HCT116 (cell line): ENCODE data around the gene IL4. TPM values are rescaled to one million over a fixed set of nuclear protein-coding genes. Genes with fewer than 3 reads are reported as not detected.
"Not testable (repeated sequence)": the region's sequence is repeated elsewhere in the genome, so short reads cannot be mapped to it uniquely, and the experiment has no call there.

Source experiments
- ATAC-seq: fragments of 200-7000 bp; cut with Tn5 transposase; 2 replicates; pipeline ENCODE4 v1.9.1; 2020; ENCODE audit warnings: mild to moderate bottlenecking, moderate library complexity
- BruUV-seq: library from RNA; stranded (reverse); fragments of 400-500 nt; replicated peaks from 2 replicates; lab custom pipeline; 2021; lab: Mats Ljungman, UMichigan
- CTCF ChIA-PET: fragments of 300-600 bp; sonication (Branson Sonifier 250); formaldehyde crosslinking; loops from one replicate; lab custom pipeline; 2021; ENCODE audit warnings: antibody characterized with exemption; lab: Charles Lee
- POLR2A ChIA-PET: fragments of 300-600, 350-600 bp; sonication (Branson Sonifier 250); formaldehyde crosslinking; loops from one replicate; lab custom pipeline; 2021; ENCODE audit warnings: antibody characterized with exemption; lab: Charles Lee
- RAD21 ChIA-PET, 2 experiments: fragments of 300-600 bp; sonication (Branson Sonifier 250); formaldehyde crosslinking; loops; one replicate each; lab custom pipeline; 2023; ENCODE audit warnings: low total read pairs in 2 of 2; ENCODE audit not compliant: uncharacterized antibody in 2 of 2, unreplicated experiment in 2 of 2, low non-redundant PET in 1 of 2; lab: Charles Lee
- DNase-seq: peaks from one replicate; pipeline ENCODE4 v3.0.0-alpha.2; 2010; ENCODE audit warnings: low read depth, low spot score
- H2AFZ ChIP-seq: fragments of 200-600 bp; shearing (Covaris generic), sonication (generic); 2 replicates; pipeline ENCODE4 v1.6.1; 2017; ENCODE audit warnings: low read depth, mixed run types, mixed read lengths, antibody characterized with exemption, low read length; ENCODE audit not compliant: poor library complexity, severe bottlenecking
- H3K27ac ChIP-seq: 2 replicates; pipeline ENCODE4 v1.5.1; 2012; ENCODE audit warnings: low read depth, low read length
- H3K27me3 ChIP-seq: fragments of 200-600 bp; sonication (generic); 2 replicates; pipeline ENCODE4 v1.6.1; 2016; ENCODE audit warnings: mixed run types, low read length, mixed read lengths; ENCODE audit not compliant: insufficient read depth
- H3K36me3 ChIP-seq, 2 experiments: fragments of 200-500 bp in 1 of 2; fragments of 200-600 bp in 1 of 2; sonication (Bioruptor generic) in 1 of 2; sonication (generic) in 1 of 2; 2 replicates each; pipeline versions ENCODE4 v1.5.1 to v1.6.1; 2014 to 2016; ENCODE audit warnings: low read length in 2 of 2, inconsistent platforms in 1 of 2, mixed read lengths in 1 of 2, mixed run types in 1 of 2; ENCODE audit not compliant: insufficient read depth in 2 of 2, control insufficient read depth in 1 of 2
- H3K4me1 ChIP-seq, 2 experiments: fragments of 200-600 bp in 1 of 2; sonication (generic) in 1 of 2; 2 replicates each; pipeline versions ENCODE4 v1.5.1 to v1.6.1; 2012 to 2017; ENCODE audit warnings: low read length in 2 of 2, inconsistent platforms in 1 of 2, mild to moderate bottlenecking in 1 of 2, mixed read lengths in 1 of 2, mixed run types in 1 of 2, moderate library complexity in 1 of 2; ENCODE audit not compliant: insufficient read depth in 2 of 2, control insufficient read depth in 1 of 2
- H3K4me2 ChIP-seq: fragments of 200-600 bp; sonication (generic); 2 replicates; pipeline ENCODE4 v1.6.1; 2017; ENCODE audit warnings: mixed run types, low read length, mixed read lengths
- H3K4me3 ChIP-seq, 2 experiments: fragments of 200-600 bp in 1 of 2; sonication (generic) in 1 of 2; replicated peaks in 1 of 2; 2 replicates each; pipeline ENCODE4 v1.5.1; 2011 to 2016; ENCODE audit warnings: low read length in 2 of 2, control low read depth in 1 of 2, low read depth in 1 of 2, mild to moderate bottlenecking in 1 of 2, mixed read lengths in 1 of 2, mixed run types in 1 of 2
- H3K79me2 ChIP-seq: fragments of 200-600 bp; sonication (generic); 2 replicates; pipeline ENCODE4 v1.6.1; 2017; ENCODE audit warnings: mild to moderate bottlenecking, mixed run types, low read length, moderate library complexity, mixed read lengths; ENCODE audit not compliant: insufficient read depth
- H3K9ac ChIP-seq: fragments of 200-600 bp; sonication (generic); 2 replicates; pipeline ENCODE4 v1.6.1; 2016; ENCODE audit warnings: low read length, mixed read lengths
- H3K9me2 ChIP-seq: fragments of 200-600 bp; sonication (generic), shearing (Covaris generic); 2 replicates; pipeline ENCODE4 v1.6.1; 2017; ENCODE audit warnings: mixed run types, mild to moderate bottlenecking, moderate library complexity; ENCODE audit not compliant: insufficient read depth
- H3K9me3 ChIP-seq, 2 experiments: fragments of 200-500 bp in 1 of 2; fragments of 200-600 bp in 1 of 2; sonication (Bioruptor generic) in 1 of 2; sonication (generic) in 1 of 2; 2 replicates each; pipeline ENCODE4 v1.6.1; 2014 to 2017; ENCODE audit warnings: low read length in 2 of 2, mixed read lengths in 2 of 2, inconsistent platforms in 1 of 2, low read depth in 1 of 2, mild to moderate bottlenecking in 1 of 2, mixed run types in 1 of 2, moderate library complexity in 1 of 2; ENCODE audit not compliant: control insufficient read depth in 1 of 2, insufficient read depth in 1 of 2
- H4K20me1 ChIP-seq: fragments of 200-600 bp; sonication (generic), shearing (Covaris generic); 2 replicates; pipeline ENCODE4 v1.6.1; 2017; ENCODE audit warnings: mixed run types, mild to moderate bottlenecking, moderate library complexity; ENCODE audit not compliant: insufficient read depth
- CBX3 ChIP-seq: IDR thresholded peaks from 2 replicates; pipeline ENCODE4 v1.6.1; 2012; ENCODE audit warnings: low read depth
- CEBPB ChIP-seq: IDR thresholded peaks from 2 replicates; pipeline ENCODE4 v1.6.1; 2012; ENCODE audit warnings: low read depth
- EGR1 ChIP-seq: IDR thresholded peaks from 2 replicates; pipeline ENCODE4 v1.6.1; 2012; ENCODE audit warnings: low read depth
- EZH2 ChIP-seq: fragments of 200-600 bp; sonication (generic); IDR thresholded peaks from 2 replicates; pipeline ENCODE4 v1.6.1; 2017; ENCODE audit warnings: antibody characterized with exemption, mixed run types
- EZH2phosphoT487 ChIP-seq: fragments of 200-600 bp; IDR thresholded peaks from 2 replicates; pipeline ENCODE4 v1.6.1; 2018; ENCODE audit warnings: antibody characterized with exemption, borderline replicate concordance
- SP1 ChIP-seq: IDR thresholded peaks from 2 replicates; pipeline ENCODE4 v1.6.1; 2012; ENCODE audit warnings: low read depth
- intact Hi-C: fragments of 100-400 bp; cut with micrococcal nuclease; formaldehyde crosslinking; loops from 2 replicates; pipeline ENCODE4 v1.10.0; 2022
- total RNA-seq: library from RNA; stranded (reverse); gene quantifications from one replicate; pipeline ENCODE4 v1.2.1, GENCODE V29; 2021; ENCODE audit not compliant: unreplicated experiment
- TF ChIP-seq, protein P1 (sequence below): IDR thresholded peaks from 2 replicates; pipeline ENCODE4 v1.6.1; 2011; ENCODE audit warnings: mild to moderate bottlenecking, low read length, moderate library complexity; ENCODE audit not compliant: insufficient replicate concordance; ENCODE audit errors: extremely low read depth

Gene IL4
- total RNA-seq, 1 experiment from 2014 or later = not detected

DNA sequence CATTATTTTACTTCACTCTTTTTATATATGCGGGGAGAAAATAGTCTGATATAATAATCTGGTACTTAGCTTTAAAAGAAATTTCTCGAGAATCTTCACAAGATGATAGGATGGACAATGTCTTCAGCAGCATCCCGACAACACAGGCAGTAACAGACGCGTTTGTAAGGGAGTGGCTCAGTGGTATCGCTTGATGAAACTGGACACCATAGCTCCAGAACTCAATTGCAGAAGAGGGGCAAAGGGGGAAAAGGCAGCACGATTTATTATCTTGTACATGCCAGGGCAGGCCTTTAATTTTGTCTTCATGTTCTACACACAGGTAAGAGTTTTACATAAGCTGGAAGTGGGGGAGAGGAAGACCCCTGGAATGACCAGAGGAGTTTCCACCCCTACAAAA, 15.7 kb downstream of the IL4 start:
- no TSS peak for BruUV-seq
- RAD21 ChIA-PET = no interaction called here
- peaks cover 0 to 1% of the 10 kb centered on the region in 2 experiments; a peak in 1 of 4 replicates for H3K4me1 ChIP-seq
- intact Hi-C loops = no loop called here
- no peak overlapping the region for H3K4me2 ChIP-seq
- TF ChIP-seq CEBPB (no peak), EGR1 (no peak)
- ATAC-seq = no peak
- H2AFZ ChIP-seq = no peak overlapping the region
- H3K9me3 ChIP-seq = no peaks in the 10 kb centered on the region
- H3K36me3 ChIP-seq = no peaks in the 10 kb centered on the region
- H3K27me3 ChIP-seq = no peaks in the 10 kb centered on the region
- POLR2A ChIA-PET = no interaction called here
- H3K9me2 ChIP-seq = no peaks in the 10 kb centered on the region
- no peak for DNase-seq
- H3K27ac ChIP-seq = no peak overlapping the region
- CTCF ChIA-PET = interaction anchor here (1.5 kb wide), 1 partner anchor 13 kb away, joined by 4 read pairs; no protein-coding TSS in a partner anchor
- H3K79me2 ChIP-seq = no peaks in the 10 kb centered on the region
- H3K4me3 ChIP-seq = no peak overlapping the region
- no peak overlapping the region for H3K9ac ChIP-seq
- no peaks in the 10 kb centered on the region for H4K20me1 ChIP-seq

DNA sequence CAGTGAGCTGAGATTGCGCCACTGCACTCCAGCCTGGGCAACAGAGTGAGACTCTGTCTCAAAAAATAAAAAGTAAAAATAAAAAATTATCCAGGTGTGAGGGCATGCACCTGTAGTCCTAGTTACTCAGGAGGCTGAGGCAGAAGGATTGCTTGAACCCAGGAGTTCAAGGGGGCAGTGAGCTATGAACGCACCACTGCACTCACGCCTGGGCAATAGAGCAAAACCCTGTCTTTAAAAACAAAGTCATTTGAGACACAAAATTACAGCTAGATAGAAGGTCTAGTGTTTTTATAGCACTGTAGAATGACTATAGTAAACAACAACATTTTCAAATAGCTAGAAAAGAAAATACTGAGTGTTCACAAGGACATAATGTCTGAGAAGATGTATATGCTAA, 16.4 kb downstream of the IL4 start:
- Histone ChIP-seq H3K9me3 (no peaks in the 10 kb centered on the region), H3K36me3 (no peaks in the 10 kb centered on the region), H3K4me1 (no peaks in the 10 kb centered on the region), H3K27ac (no peak overlapping the region), H3K79me2 (no peaks in the 10 kb centered on the region), H4K20me1 (no peaks in the 10 kb centered on the region), H3K9me2 (no peaks in the 10 kb centered on the region)
- POLR2A ChIA-PET = no interaction called here
- no peak for DNase-seq
- intact Hi-C loops = no loop called here
- TF ChIP-seq CBX3 = no peak
- TF ChIP-seq SP1 = no peak
- no peak for TF ChIP-seq EZH2
- TF ChIP-seq, protein P1, sequence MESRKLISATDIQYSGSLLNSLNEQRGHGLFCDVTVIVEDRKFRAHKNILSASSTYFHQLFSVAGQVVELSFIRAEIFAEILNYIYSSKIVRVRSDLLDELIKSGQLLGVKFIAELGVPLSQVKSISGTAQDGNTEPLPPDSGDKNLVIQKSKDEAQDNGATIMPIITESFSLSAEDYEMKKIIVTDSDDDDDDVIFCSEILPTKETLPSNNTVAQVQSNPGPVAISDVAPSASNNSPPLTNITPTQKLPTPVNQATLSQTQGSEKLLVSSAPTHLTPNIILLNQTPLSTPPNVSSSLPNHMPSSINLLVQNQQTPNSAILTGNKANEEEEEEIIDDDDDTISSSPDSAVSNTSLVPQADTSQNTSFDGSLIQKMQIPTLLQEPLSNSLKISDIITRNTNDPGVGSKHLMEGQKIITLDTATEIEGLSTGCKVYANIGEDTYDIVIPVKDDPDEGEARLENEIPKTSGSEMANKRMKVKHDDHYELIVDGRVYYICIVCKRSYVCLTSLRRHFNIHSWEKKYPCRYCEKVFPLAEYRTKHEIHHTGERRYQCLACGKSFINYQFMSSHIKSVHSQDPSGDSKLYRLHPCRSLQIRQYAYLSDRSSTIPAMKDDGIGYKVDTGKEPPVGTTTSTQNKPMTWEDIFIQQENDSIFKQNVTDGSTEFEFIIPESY = no peak
- no peak for TF ChIP-seq EZH2phosphoT487
- TF ChIP-seq, all 23 proteins: peak for 0
- Histone ChIP-seq H3K27me3 (no peaks in the 10 kb centered on the region), H3K9ac (no peak overlapping the region), H3K4me3 (no peak overlapping the region), H3K4me2 (no peak overlapping the region), H2AFZ (no peak overlapping the region)
- no peak for ATAC-seq
- RAD21 ChIA-PET = no interaction called here
- CTCF ChIA-PET = interaction anchor here (1.5 kb wide), 1 partner anchor 13 kb away, joined by 4 read pairs; no protein-coding TSS in a partner anchor
- BruUV-seq = no TSS peak

DNA sequence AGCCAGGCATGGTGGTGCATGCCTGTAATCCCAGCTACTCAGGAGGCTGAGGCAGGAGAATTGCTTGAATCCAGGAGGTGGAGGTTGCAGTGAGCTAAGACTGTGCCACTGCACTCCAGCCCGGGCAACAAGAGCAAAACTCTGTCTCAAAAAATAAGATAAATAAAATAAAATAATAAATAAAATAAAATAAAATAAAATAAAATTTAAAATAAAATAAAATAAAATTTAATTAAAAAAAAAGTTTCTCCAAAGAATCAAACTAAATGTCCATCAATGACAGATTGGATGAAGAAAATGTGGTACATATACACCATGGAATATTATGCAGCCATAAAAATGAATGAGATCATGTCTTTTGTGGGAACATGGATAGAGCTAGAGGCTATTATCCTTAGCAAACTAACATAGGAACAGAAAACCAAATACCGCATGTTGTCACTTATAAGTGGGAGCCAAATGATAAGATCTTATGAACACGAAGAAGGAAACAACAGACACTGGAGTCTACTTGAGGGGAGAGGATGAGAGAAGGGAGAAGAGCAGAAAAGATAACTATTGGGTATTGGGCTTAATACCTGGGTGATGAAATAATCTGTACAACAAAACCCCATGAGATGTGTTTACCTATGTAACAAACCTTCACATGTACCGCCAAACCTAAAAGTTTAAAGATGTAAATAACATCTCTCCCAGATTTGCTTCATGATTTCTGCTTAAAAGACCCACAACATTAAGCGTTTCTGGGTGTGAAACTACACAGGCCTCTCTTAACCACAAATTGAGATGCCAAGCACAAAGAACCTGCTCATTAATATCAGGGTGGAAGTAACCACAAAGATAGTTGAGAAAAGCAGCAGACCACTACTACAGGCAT, 18.2 kb downstream of the IL4 start:
- RAD21 ChIA-PET, H3K27ac ChIP-seq: not testable (repeated sequence)

More for the DNA sequence above, 18.2 kb downstream of the IL4 start:
- H3K27me3 ChIP-seq, H3K4me2 ChIP-seq, H2AFZ ChIP-seq, H3K9ac ChIP-seq, POLR2A ChIA-PET, H3K9me2 ChIP-seq, H3K4me1 ChIP-seq, BruUV-seq, H4K20me1 ChIP-seq, CTCF ChIA-PET, H3K36me3 ChIP-seq, H3K9me3 ChIP-seq, H3K4me3 ChIP-seq, DNase-seq, ATAC-seq, H3K79me2 ChIP-seq, intact Hi-C loops: not testable (repeated sequence)
